ENCODE data around the gene HSFX3.
"Not testable (repeated sequence)": the region's sequence is repeated elsewhere in the genome, so short reads cannot be mapped to it uniquely, and the experiment has no call there.

GRCh38 chrX:149549701-149550100 is at the start of gene HSFX3:
- not testable (repeated sequence) for TF ChIP-seq CTCF (IDR thresholded peaks at IDR 0.05); ZFX (IDR thresholded peaks at IDR 0.05; ENCODE audit: borderline replicate concordance)
